Endometrial microvascular endothelial cells (primary cell): ENCODE measurements around the gene GEMIN4. TPM values are rescaled to one million over a fixed set of nuclear protein-coding genes. Genes with fewer than 3 reads are reported as not detected.

ENCODE experiments used
- in situ Hi-C: cut with HindIII; loops from 2 replicates; pipeline ENCODE4 v1.10.0; 2017; ENCODE audit warnings: low sequenced_read_pairs, low pct_unique_long_range_greater_than_20kb; ENCODE audit errors: inconsistent ontology term
- total RNA-seq: library from RNA; depleted of rRNA; stranded (reverse); fragments of >200 nt; gene quantifications from one replicate; pipeline ENCODE4 v1.2.3, GENCODE V29; 2015; ENCODE audit errors: inconsistent ontology term

The GEMIN4 gene
- 27.6 TPM for total RNA-seq

- in situ Hi-C loops: no loop called here
Observed at GRCh38 chr17:752002-752619, at the start of gene GEMIN4. Gene GEMIN4 (minus strand): TSS chr17:752264. CDS start chr17:752142, 122 bp downstream.

- in situ Hi-C loops: no loop called here
Observed at GRCh38 chr17:801660-802059, 49.6 kb upstream of the GEMIN4 start.

- in situ Hi-C loops: no loop called here
Observed at GRCh38 chr17:800446-801242, 48.6 kb upstream of the GEMIN4 start.

GRCh38 chr17:799261-799660 lies 47.2 kb upstream of the GEMIN4 start:
- in situ Hi-C loops: loop anchor here (25.0 kb wide), 1 partner anchor 163 kb away; no protein-coding TSS in a partner anchor

- in situ Hi-C loops: loop anchor here (25.0 kb wide), 1 partner anchor 164 kb away; no protein-coding TSS in a partner anchor
Observed at GRCh38 chr17:798246-798645, 46.2 kb upstream of the GEMIN4 start.

GRCh38 chr17:797236-797840 lies 45.3 kb upstream of the GEMIN4 start:
- in situ Hi-C loops: loop anchor here (25.0 kb wide), 1 partner anchor 165 kb away; no protein-coding TSS in a partner anchor

GRCh38 chr17:796609-797008 lies 44.5 kb upstream of the GEMIN4 start:
- in situ Hi-C loops: loop anchor here (25.0 kb wide), 1 partner anchor 166 kb away; no protein-coding TSS in a partner anchor

- in situ Hi-C loops: loop anchor here (25.0 kb wide), 1 partner anchor 167 kb away; no protein-coding TSS in a partner anchor
Observed at GRCh38 chr17:795721-796120, 43.7 kb upstream of the GEMIN4 start.

GRCh38 chr17:795276-795675 lies 43.2 kb upstream of the GEMIN4 start:
- in situ Hi-C loops: loop anchor here (25.0 kb wide), 1 partner anchor 167 kb away; no protein-coding TSS in a partner anchor

GRCh38 chr17:794876-795275 lies 42.8 kb upstream of the GEMIN4 start:
- in situ Hi-C loops: loop anchor here (25.0 kb wide), 1 partner anchor 167 kb away; no protein-coding TSS in a partner anchor

- in situ Hi-C loops: loop anchor here (25.0 kb wide), 1 partner anchor 170 kb away; no protein-coding TSS in a partner anchor
Observed at GRCh38 chr17:792277-792676, 40.2 kb upstream of the GEMIN4 start.

- in situ Hi-C loops: loop anchor here (25.0 kb wide), 1 partner anchor 170 kb away; no protein-coding TSS in a partner anchor
Observed at GRCh38 chr17:791829-792228, 39.8 kb upstream of the GEMIN4 start.

- in situ Hi-C loops: loop anchor here (25.0 kb wide), 1 partner anchor 171 kb away; no protein-coding TSS in a partner anchor
Observed at GRCh38 chr17:790874-791247, 38.8 kb upstream of the GEMIN4 start.

GRCh38 chr17:789931-790873 lies 38.1 kb upstream of the GEMIN4 start:
- in situ Hi-C loops: loop anchor here (25.0 kb wide), 1 partner anchor 172 kb away; no protein-coding TSS in a partner anchor

GRCh38 chr17:789160-789840 lies 37.2 kb upstream of the GEMIN4 start:
- in situ Hi-C loops: loop anchor here (25.0 kb wide), 1 partner anchor 173 kb away; no protein-coding TSS in a partner anchor

- in situ Hi-C loops: loop anchor here (25.0 kb wide), 1 partner anchor 174 kb away; no protein-coding TSS in a partner anchor
Observed at GRCh38 chr17:788551-788950, 36.5 kb upstream of the GEMIN4 start.

GRCh38 chr17:787641-788221 lies 35.7 kb upstream of the GEMIN4 start:
- in situ Hi-C loops: loop anchor here (25.0 kb wide), 1 partner anchor 175 kb away; no protein-coding TSS in a partner anchor
